Left renal pelvis (tissue), 4 donors: ENCODE measurements around the gene TSPAN5. TPM values are rescaled to one million over a fixed set of nuclear protein-coding genes. Genes with fewer than 3 reads are reported as not detected.

Experiments used
- DNase-seq, 4 donors: peaks; one replicate each; pipeline ENCODE4 v3.0.0-alpha.2; 2013; ENCODE audit warnings: low read depth in 4 of 4, low spot score in 3 of 4
- polyA plus RNA-seq, 4 donors: library from polyadenylated mRNA; unstranded; fragments of 120-200 nt; gene quantifications; one replicate each; pipeline ENCODE4 v1.2.1, GENCODE V29; 2013; ENCODE audit not compliant: insufficient read length in 4 of 4

TSPAN5 gene
- polyA plus RNA-seq, 4 donors, result 12.9 to 30.9 (median 25.5) TPM

GRCh38 chr4:98527534-98528269 lies 130.7 kb downstream of the TSPAN5 start:
- DNase-seq, result no peak

GRCh38 chr4:98524230-98524629 lies 134.2 kb downstream of the TSPAN5 start:
- DNase-seq, result no peak

- no peak for DNase-seq
These were observed 135.6 kb downstream of the TSPAN5 start for GRCh38 chr4:98522636-98523395.

- DNase-seq, result no peak
These were observed 136.3 kb downstream of the TSPAN5 start for GRCh38 chr4:98522062-98522461.

GRCh38 chr4:98521486-98521885 lies 136.9 kb downstream of the TSPAN5 start:
- no peak for DNase-seq

- no peak for DNase-seq
These were observed 139.0 kb downstream of the TSPAN5 start for GRCh38 chr4:98519268-98519977.

GRCh38 chr4:98518559-98519267 lies 139.7 kb downstream of the TSPAN5 start:
- DNase-seq, result no peak

GRCh38 chr4:98517218-98518021 lies 141.0 kb downstream of the TSPAN5 start:
- no peak for DNase-seq

- no peak for DNase-seq
These were observed 141.8 kb downstream of the TSPAN5 start for GRCh38 chr4:98516441-98517217.

- DNase-seq, result no peak
These were observed 142.4 kb downstream of the TSPAN5 start for GRCh38 chr4:98516042-98516440.

GRCh38 chr4:98515470-98515809 lies 143.0 kb downstream of the TSPAN5 start:
- no peak for DNase-seq

- no peak for DNase-seq
These were observed 143.5 kb downstream of the TSPAN5 start for GRCh38 chr4:98514741-98515469.

- DNase-seq, result no peak
These were observed 145.5 kb downstream of the TSPAN5 start for GRCh38 chr4:98512918-98513317.

- no peak for DNase-seq
These were observed 147.5 kb downstream of the TSPAN5 start for GRCh38 chr4:98510757-98511517.

GRCh38 chr4:98510340-98510739 lies 148.1 kb downstream of the TSPAN5 start:
- DNase-seq, result no peak

- no peak for DNase-seq
These were observed 148.7 kb downstream of the TSPAN5 start for GRCh38 chr4:98509721-98510120.

- no peak for DNase-seq
These were observed 149.4 kb downstream of the TSPAN5 start for GRCh38 chr4:98508829-98509598.
